ENCODE measurements around the gene CLEC4M. TPM values are rescaled to one million over a fixed set of nuclear protein-coding genes. Genes with fewer than 3 reads are reported as not detected.
"Not testable (repeated sequence)": the region's sequence is repeated elsewhere in the genome, so short reads cannot be mapped to it uniquely, and the experiment has no call there.

The CLEC4M gene
- total and polyA plus RNA-seq, 2 donors = 0.19 to 0.50 TPM

GRCh38 chr19:7759156-7759555 is 3.9 kb upstream of the CLEC4M start:
- WGBS = 98% methylated on average over 1 of the region's 1 CpG

GRCh38 chr19:7763696-7764095 is 653 bp downstream of the CLEC4M start:
- peaks cover 0 to 5% of the 10 kb centered on the region in 2 donors for H3K27me3 ChIP-seq (ENCODE audit: control insufficient read depth in 2 of 2, insufficient read depth in 1 of 2, low read length in 1 of 2)
- 64% methylated on average over 1 of the region's 1 CpG for WGBS
- no peak overlapping the region for H3K27ac ChIP-seq (ENCODE audit: low read depth in 1 of 2, low read length in 1 of 2)
- DNase-seq (ENCODE audit: low read depth in 6 of 9, low spot score in 9 of 9) = no peak
- H3K4me1 ChIP-seq (ENCODE audit: control insufficient read depth in 2 of 2, insufficient read depth in 2 of 2, low read length in 2 of 2) = no peaks in the 10 kb centered on the region
- peaks cover 2 to 14% of the 10 kb centered on the region in 2 donors for H3K9me3 ChIP-seq (ENCODE audit: control insufficient read depth in 2 of 2, insufficient read depth in 1 of 2, low read length in 1 of 2)
- no peaks in the 10 kb centered on the region for H3K36me3 ChIP-seq (ENCODE audit: control insufficient read depth in 2 of 2, insufficient read depth in 2 of 2, low read length in 1 of 2)
- H3K4me3 ChIP-seq (ENCODE audit: low read length in 2 of 2) = no peak overlapping the region

More at GRCh38 chr19:7759156-7759555, 3.9 kb upstream of the CLEC4M start:
- no peaks in the 10 kb centered on the region for H3K36me3 ChIP-seq (ENCODE audit: control insufficient read depth in 2 of 2, insufficient read depth in 2 of 2, low read length in 1 of 2)
- no peak overlapping the region for H3K4me3 ChIP-seq (ENCODE audit: low read length in 2 of 2)
- H3K27me3 ChIP-seq (ENCODE audit: control insufficient read depth in 2 of 2, insufficient read depth in 1 of 2, low read length in 1 of 2) = peaks cover 0 to 3% of the 10 kb centered on the region in 2 donors
- DNase-seq (ENCODE audit: low read depth in 6 of 9, low spot score in 9 of 9) = no peak
- H3K27ac ChIP-seq (ENCODE audit: low read depth in 1 of 2, low read length in 1 of 2) = no peak overlapping the region
- no peaks in the 10 kb centered on the region for H3K4me1 ChIP-seq (ENCODE audit: control insufficient read depth in 2 of 2, insufficient read depth in 2 of 2, low read length in 2 of 2)
- peaks cover 2 to 22% of the 10 kb centered on the region in 2 donors for H3K9me3 ChIP-seq (ENCODE audit: control insufficient read depth in 2 of 2, insufficient read depth in 1 of 2, low read length in 1 of 2)

DNA sequence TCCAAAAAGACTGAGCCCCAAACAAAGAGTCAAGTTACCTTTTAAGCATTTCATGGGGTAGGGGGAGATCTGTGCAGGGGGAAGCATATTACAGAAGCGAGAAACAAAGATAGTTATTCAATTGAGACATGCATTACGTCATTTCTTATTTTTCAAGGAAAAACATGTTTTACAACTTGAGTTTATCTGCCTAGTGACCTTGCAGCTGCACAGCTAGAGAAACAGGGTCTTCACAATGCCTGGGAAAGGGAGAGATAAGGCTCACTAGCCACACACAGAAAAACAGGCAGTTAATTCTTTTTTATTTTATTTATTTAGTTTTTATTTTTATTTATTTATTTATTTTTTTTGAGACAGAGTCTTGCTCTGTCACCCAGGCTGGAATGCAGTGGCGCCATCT is 1.1 kb downstream of the CLEC4M start:
- peaks cover 2 to 14% of the 10 kb centered on the region in 2 donors for H3K9me3 ChIP-seq (ENCODE audit: control insufficient read depth in 2 of 2, insufficient read depth in 1 of 2, low read length in 1 of 2)
- not testable (repeated sequence) for H3K27ac ChIP-seq (ENCODE audit: low read depth in 1 of 2, low read length in 1 of 2); H3K36me3 ChIP-seq (ENCODE audit: control insufficient read depth in 2 of 2, insufficient read depth in 2 of 2, low read length in 1 of 2); H3K4me1 ChIP-seq (ENCODE audit: control insufficient read depth in 2 of 2, insufficient read depth in 2 of 2, low read length in 2 of 2); DNase-seq (ENCODE audit: low read depth in 6 of 9, low spot score in 9 of 9); H3K27me3 ChIP-seq (ENCODE audit: control insufficient read depth in 2 of 2, insufficient read depth in 1 of 2, low read length in 1 of 2); H3K4me3 ChIP-seq (ENCODE audit: low read length in 2 of 2)
- WGBS = 82% methylated on average over 3 of the region's 3 CpGs

DNA sequence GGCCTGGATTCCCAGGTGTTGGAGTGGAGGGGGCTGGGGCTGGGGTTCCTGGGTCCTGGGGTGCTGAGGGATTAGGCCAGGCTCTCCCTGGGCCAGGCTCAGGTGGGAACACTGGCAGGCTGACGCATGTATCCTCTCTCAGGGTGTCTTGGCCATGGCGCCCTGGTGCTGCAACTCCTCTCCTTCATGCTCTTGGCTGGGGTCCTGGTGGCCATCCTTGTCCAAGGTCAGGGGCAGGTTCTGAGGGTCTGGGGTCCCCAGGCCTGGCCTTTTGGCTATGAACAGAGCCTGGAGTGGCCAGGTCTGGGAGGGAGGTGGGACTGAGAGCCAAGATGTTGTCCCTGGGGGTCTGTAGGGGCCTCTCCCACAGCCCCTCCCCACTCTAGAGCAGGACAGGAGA is 2.0 kb downstream of the CLEC4M start:
- 96% methylated on average over 2 of the region's 2 CpGs for WGBS
- H3K27ac ChIP-seq (ENCODE audit: low read depth in 1 of 2, low read length in 1 of 2); H3K27me3 ChIP-seq (ENCODE audit: control insufficient read depth in 2 of 2, insufficient read depth in 1 of 2, low read length in 1 of 2); H3K4me3 ChIP-seq (ENCODE audit: low read length in 2 of 2); H3K36me3 ChIP-seq (ENCODE audit: control insufficient read depth in 2 of 2, insufficient read depth in 2 of 2, low read length in 1 of 2); DNase-seq (ENCODE audit: low read depth in 6 of 9, low spot score in 9 of 9); H3K4me1 ChIP-seq (ENCODE audit: control insufficient read depth in 2 of 2, insufficient read depth in 2 of 2, low read length in 2 of 2): not testable (repeated sequence)
- peaks cover 0 to 12% of the 10 kb centered on the region in 2 donors for H3K9me3 ChIP-seq (ENCODE audit: control insufficient read depth in 2 of 2, insufficient read depth in 1 of 2, low read length in 1 of 2)

DNA sequence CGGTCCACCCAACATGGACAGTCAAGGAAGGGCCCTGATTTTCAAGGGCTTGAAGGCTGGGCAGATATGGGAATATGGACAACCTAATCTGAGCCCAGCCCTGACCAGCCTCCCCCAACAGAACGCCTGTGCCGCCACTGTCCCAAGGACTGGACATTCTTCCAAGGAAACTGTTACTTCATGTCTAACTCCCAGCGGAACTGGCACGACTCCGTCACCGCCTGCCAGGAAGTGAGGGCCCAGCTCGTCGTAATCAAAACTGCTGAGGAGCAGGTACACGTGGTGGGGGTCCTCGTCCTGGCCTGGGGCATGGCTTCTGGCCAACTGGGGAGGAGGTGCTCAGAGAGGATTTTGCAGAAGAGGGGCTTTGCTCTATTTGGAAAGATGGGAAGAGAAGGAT is 3.5 kb downstream of the CLEC4M start:
- H3K9me3 ChIP-seq (ENCODE audit: control insufficient read depth in 2 of 2, insufficient read depth in 1 of 2, low read length in 1 of 2) = no peaks in the 10 kb centered on the region
- H3K27ac ChIP-seq (ENCODE audit: low read depth in 1 of 2, low read length in 1 of 2) = no peak overlapping the region
- WGBS = 76% methylated on average over 11 of the region's 11 CpGs
- H3K4me1 ChIP-seq (ENCODE audit: control insufficient read depth in 2 of 2, insufficient read depth in 2 of 2, low read length in 2 of 2) = no peaks in the 10 kb centered on the region
- peaks cover 0 to 5% of the 10 kb centered on the region in 2 donors for H3K27me3 ChIP-seq (ENCODE audit: control insufficient read depth in 2 of 2, insufficient read depth in 1 of 2, low read length in 1 of 2)
- no peaks in the 10 kb centered on the region for H3K36me3 ChIP-seq (ENCODE audit: control insufficient read depth in 2 of 2, insufficient read depth in 2 of 2, low read length in 1 of 2)
- no peak for DNase-seq (ENCODE audit: low read depth in 6 of 9, low spot score in 9 of 9)
- no peak overlapping the region for H3K4me3 ChIP-seq (ENCODE audit: low read length in 2 of 2)

DNA sequence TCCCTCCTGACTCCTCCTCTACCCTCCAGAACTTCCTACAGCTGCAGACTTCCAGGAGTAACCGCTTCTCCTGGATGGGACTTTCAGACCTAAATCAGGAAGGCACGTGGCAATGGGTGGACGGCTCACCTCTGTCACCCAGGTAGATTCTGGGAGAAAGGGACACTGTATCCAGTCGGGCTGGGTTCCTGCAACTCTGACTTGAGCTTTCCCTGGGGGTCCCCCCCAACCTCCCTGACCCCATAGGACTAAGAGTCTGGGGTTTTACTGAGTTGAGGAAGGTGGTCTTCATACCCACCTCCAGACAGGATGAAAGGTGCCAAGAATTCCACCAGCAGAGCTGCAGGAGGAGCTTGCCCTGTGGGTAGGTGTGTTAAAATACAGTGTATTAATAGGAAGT is 4.4 kb downstream of the CLEC4M start:
- Histone ChIP-seq H3K27me3 (ENCODE audit: control insufficient read depth in 2 of 2, insufficient read depth in 1 of 2, low read length in 1 of 2) (peaks cover 0 to 5% of the 10 kb centered on the region in 2 donors), H3K27ac (ENCODE audit: low read depth in 1 of 2, low read length in 1 of 2) (no peak overlapping the region), H3K9me3 (ENCODE audit: control insufficient read depth in 2 of 2, insufficient read depth in 1 of 2, low read length in 1 of 2) (no peaks in the 10 kb centered on the region), H3K36me3 (ENCODE audit: control insufficient read depth in 2 of 2, insufficient read depth in 2 of 2, low read length in 1 of 2) (no peaks in the 10 kb centered on the region), H3K4me1 (ENCODE audit: control insufficient read depth in 2 of 2, insufficient read depth in 2 of 2, low read length in 2 of 2) (no peaks in the 10 kb centered on the region), H3K4me3 (ENCODE audit: low read length in 2 of 2) (no peak overlapping the region)
- 88% methylated on average over 4 of the region's 4 CpGs for WGBS
- no peak for DNase-seq (ENCODE audit: low read depth in 6 of 9, low spot score in 9 of 9)

- H3K9me3 ChIP-seq (ENCODE audit: control insufficient read depth in 2 of 2, insufficient read depth in 1 of 2, low read length in 1 of 2) = no peaks in the 10 kb centered on the region
- no peaks in the 10 kb centered on the region for H3K36me3 ChIP-seq (ENCODE audit: control insufficient read depth in 2 of 2, insufficient read depth in 2 of 2, low read length in 1 of 2)
- WGBS = 90% methylated on average over 2 of the region's 2 CpGs
- H3K4me3 ChIP-seq (ENCODE audit: low read length in 2 of 2) = no peak overlapping the region
- H3K27ac ChIP-seq (ENCODE audit: low read depth in 1 of 2, low read length in 1 of 2) = no peak overlapping the region
- H3K4me1 ChIP-seq (ENCODE audit: control insufficient read depth in 2 of 2, insufficient read depth in 2 of 2, low read length in 2 of 2) = no peaks in the 10 kb centered on the region
- DNase-seq (ENCODE audit: low read depth in 6 of 9, low spot score in 9 of 9) = no peak
- peaks cover 0 to 2% of the 10 kb centered on the region in 2 donors for H3K27me3 ChIP-seq (ENCODE audit: control insufficient read depth in 2 of 2, insufficient read depth in 1 of 2, low read length in 1 of 2)
These were observed 6.1 kb downstream of the CLEC4M start for GRCh38 chr19:7769171-7769570.

DNA sequence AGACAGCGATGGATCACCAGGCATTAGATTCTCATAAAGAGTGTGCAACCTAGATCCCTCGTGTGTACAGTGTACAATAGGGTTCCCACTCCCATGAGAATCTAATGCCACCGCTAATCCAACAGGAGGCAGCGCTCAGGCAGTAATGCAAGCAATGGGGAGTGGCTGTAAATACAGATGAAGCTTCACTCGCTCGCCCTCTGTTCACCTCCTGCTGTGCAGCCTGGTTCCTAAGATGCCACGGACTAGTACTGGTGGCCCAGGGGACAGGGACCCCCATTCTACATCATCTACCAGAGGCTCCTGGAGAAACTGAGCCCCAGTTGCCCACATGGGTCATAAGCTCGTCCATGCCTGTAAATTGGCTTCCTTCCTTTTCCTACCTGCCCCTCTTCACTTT is 8.0 kb downstream of the CLEC4M start:
- no peaks in the 10 kb centered on the region for H3K36me3 ChIP-seq (ENCODE audit: control insufficient read depth in 2 of 2, insufficient read depth in 2 of 2, low read length in 1 of 2)
- H3K9me3 ChIP-seq (ENCODE audit: control insufficient read depth in 2 of 2, insufficient read depth in 1 of 2, low read length in 1 of 2) = no peaks in the 10 kb centered on the region
- peaks cover 0 to 5% of the 10 kb centered on the region in 2 donors for H3K27me3 ChIP-seq (ENCODE audit: control insufficient read depth in 2 of 2, insufficient read depth in 1 of 2, low read length in 1 of 2)
- no peak overlapping the region for H3K27ac ChIP-seq (ENCODE audit: low read depth in 1 of 2, low read length in 1 of 2)
- no peaks in the 10 kb centered on the region for H3K4me1 ChIP-seq (ENCODE audit: control insufficient read depth in 2 of 2, insufficient read depth in 2 of 2, low read length in 2 of 2)
- H3K4me3 ChIP-seq (ENCODE audit: low read length in 2 of 2) = no peak overlapping the region
- DNase-seq (ENCODE audit: low read depth in 6 of 9, low spot score in 9 of 9) = no peak
- 84% methylated on average over 8 of the region's 8 CpGs for WGBS

DNA sequence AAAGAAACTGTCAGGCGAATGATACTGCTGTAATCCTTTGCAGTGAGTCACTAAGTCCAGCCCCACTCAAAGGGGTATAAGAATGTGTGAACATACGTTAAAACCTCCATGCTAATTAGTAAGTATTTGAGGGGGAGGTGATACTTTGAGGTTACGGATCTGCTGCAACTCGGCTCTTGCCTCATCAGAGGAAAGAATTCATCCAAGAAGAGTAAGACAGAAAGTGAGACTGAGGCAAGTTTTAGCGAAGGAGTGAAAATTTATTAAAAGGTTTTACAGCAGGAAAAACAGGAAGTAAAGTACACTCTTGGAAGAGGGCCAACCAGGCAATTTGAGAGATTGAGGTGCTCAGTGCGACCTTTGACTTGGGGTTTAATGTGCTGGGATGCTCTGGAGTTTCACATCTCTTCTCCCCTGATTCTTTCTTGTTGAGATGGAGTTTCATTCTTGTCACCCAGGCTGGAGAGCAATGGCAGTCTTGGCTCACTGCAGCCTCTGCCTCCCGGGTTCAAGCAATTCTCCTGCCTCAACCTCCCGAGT is 9.8 kb downstream of the CLEC4M start:
- H3K27ac ChIP-seq (ENCODE audit: low read depth in 1 of 2, low read length in 1 of 2) = no peak overlapping the region
- H3K4me3 ChIP-seq (ENCODE audit: low read length in 2 of 2) = no peak overlapping the region
- peaks cover 0 to 5% of the 10 kb centered on the region in 2 donors for H3K27me3 ChIP-seq (ENCODE audit: control insufficient read depth in 2 of 2, insufficient read depth in 1 of 2, low read length in 1 of 2)
- 53% methylated on average over 8 of the region's 8 CpGs for WGBS
- H3K9me3 ChIP-seq (ENCODE audit: control insufficient read depth in 2 of 2, insufficient read depth in 1 of 2, low read length in 1 of 2) = no peaks in the 10 kb centered on the region
- H3K36me3 ChIP-seq (ENCODE audit: control insufficient read depth in 2 of 2, insufficient read depth in 2 of 2, low read length in 1 of 2) = no peaks in the 10 kb centered on the region
- DNase-seq (ENCODE audit: low read depth in 6 of 9, low spot score in 9 of 9) = no peak
- H3K4me1 ChIP-seq (ENCODE audit: control insufficient read depth in 2 of 2, insufficient read depth in 2 of 2, low read length in 2 of 2) = no peaks in the 10 kb centered on the region
